GM12878 (cell line): ENCODE measurements around the gene DEXI. TPM values are rescaled to one million over a fixed set of nuclear protein-coding genes. Genes with fewer than 3 reads are reported as not detected.

ENCODE experiments used
- ATAC-seq: fragments of 200-7000 bp; cut with Tn5 transposase; 3 replicates; pipeline ENCODE4 v1.9.1; 2020; ENCODE audit warnings: mild to moderate bottlenecking, moderate library complexity
- BruUV-seq: library from RNA; stranded (reverse); fragments of 400-500 nt; replicated peaks from 2 replicates; lab custom pipeline; 2021; lab: Mats Ljungman, UMichigan
- CTCF ChIA-PET: fragments of 300-600 bp; sonication (Branson Sonifier 250); formaldehyde crosslinking; extraction: SDS; loops from one replicate; lab custom pipeline; 2021; ENCODE audit warnings: inconsistent platforms; lab: Yijun Ruan, JAX
- POLR2A ChIA-PET: fragments of 350-600 bp; formaldehyde crosslinking; extraction: SDS; loops from one replicate; lab custom pipeline; 2021; ENCODE audit warnings: inconsistent platforms; lab: Charles Lee
- RAD21 ChIA-PET: fragments of 300-600 bp; sonication (Branson Sonifier 250); formaldehyde crosslinking; loops from one replicate; lab custom pipeline; 2023; ENCODE audit warnings: antibody characterized with exemption; ENCODE audit not compliant: unreplicated experiment; lab: Charles Lee
- SMC1A ChIA-PET: fragments of 300-600 bp; sonication (Branson Sonifier 250); formaldehyde crosslinking; loops from one replicate; lab custom pipeline; 2023; ENCODE audit not compliant: unreplicated experiment, uncharacterized antibody; lab: Charles Lee
- DNase-seq: peaks from one replicate; pipeline ENCODE4 v3.0.0-alpha.2; 2011; ENCODE audit warnings: low read depth, low spot score
- FAIRE-seq: peaks from 3 replicates; lab custom pipeline; 2011; peaks lifted over from hg19 to GRCh38; lab: Jason Lieb, UNC
- H2AFZ ChIP-seq: 2 replicates; pipeline ENCODE4 v1.6.0; 2011; ENCODE audit warnings: low read depth, low read length, control low read depth; ENCODE audit not compliant: control insufficient read depth
- H3K27ac ChIP-seq: 2 replicates; pipeline ENCODE4 v1.5.1; 2011; ENCODE audit warnings: control low read depth; ENCODE audit not compliant: control insufficient read depth, insufficient read depth
- H3K27me3 ChIP-seq, 2 experiments: replicated peaks in 1 of 2; 2 replicates each; pipeline versions ENCODE4 v1.6.0 to v1.6.1; 2011; ENCODE audit warnings: low read length in 1 of 2; ENCODE audit not compliant: control insufficient read depth in 2 of 2, insufficient read depth in 2 of 2
- H3K36me3 ChIP-seq, 2 experiments: 2 replicates each; pipeline ENCODE4 v1.5.1; 2011; ENCODE audit warnings: low read length in 1 of 2; ENCODE audit not compliant: control insufficient read depth in 2 of 2, insufficient read depth in 2 of 2
- H3K4me1 ChIP-seq: 2 replicates; pipeline ENCODE4 v1.6.1; 2011; ENCODE audit warnings: mild to moderate bottlenecking, low read length, moderate library complexity, mixed read lengths; ENCODE audit not compliant: control insufficient read depth, insufficient read depth
- H3K4me2 ChIP-seq: 2 replicates; pipeline ENCODE4 v1.6.0; 2011; ENCODE audit warnings: control low read depth; ENCODE audit not compliant: control insufficient read depth, insufficient read depth
- H3K4me3 ChIP-seq: fragments of 200-600 bp; sonication (generic); 2 replicates; pipeline ENCODE4 v1.5.1; 2016
- H3K79me2 ChIP-seq: 2 replicates; pipeline ENCODE4 v1.6.0; 2011; ENCODE audit warnings: low read length; ENCODE audit not compliant: control insufficient read depth, insufficient read depth
- H3K9ac ChIP-seq: 2 replicates; pipeline ENCODE4 v1.8.0; 2011; ENCODE audit warnings: low read length, control low read depth, mixed read lengths; ENCODE audit not compliant: control insufficient read depth, insufficient read depth
- H3K9me3 ChIP-seq: replicated peaks from 3 replicates; pipeline ENCODE4 v1.5.1; 2011; ENCODE audit warnings: mild to moderate bottlenecking, low read length; ENCODE audit not compliant: control insufficient read depth, insufficient read depth
- H4K20me1 ChIP-seq: 2 replicates; pipeline ENCODE4 v1.6.0; 2011; ENCODE audit not compliant: control insufficient read depth, insufficient read depth
- CBFB ChIP-seq: IDR thresholded peaks from 2 replicates; pipeline ENCODE4 v1.6.1; 2016; ENCODE audit warnings: antibody characterized with exemption, low read depth
- FOXM1 ChIP-seq: IDR thresholded peaks from 2 replicates; pipeline ENCODE4 v1.6.1; 2012; ENCODE audit warnings: low read depth, mild to moderate bottlenecking, inconsistent platforms, low read length, moderate library complexity
- KLF5 ChIP-seq: fragments of 450-650 bp; IDR thresholded peaks from 2 replicates; pipeline ENCODE4 v1.6.1; 2014; ENCODE audit warnings: mild to moderate bottlenecking; ENCODE audit not compliant: partially characterized antibody
- POLR2AphosphoS2 ChIP-seq: IDR thresholded peaks from 2 replicates; pipeline ENCODE4 v1.6.1; 2011; ENCODE audit warnings: low read depth, mild to moderate bottlenecking, low read length, improper control_type of control experiment, moderate library complexity
- POU2F2 ChIP-seq: IDR thresholded peaks from 3 replicates; pipeline ENCODE4 v1.6.1; 2011; ENCODE audit warnings: low read depth, mild to moderate bottlenecking, low read length, borderline replicate concordance
- RAD21 ChIP-seq: IDR thresholded peaks from 2 replicates; pipeline ENCODE4 v1.6.1; 2011; ENCODE audit warnings: mild to moderate bottlenecking, low read depth, low read length, moderate library complexity; ENCODE audit not compliant: insufficient read depth
- WRNIP1 ChIP-seq: IDR thresholded peaks from 2 replicates; pipeline ENCODE4 v1.6.1; 2011; ENCODE audit warnings: low read depth, low read length, improper control_type of control experiment, borderline replicate concordance
- ZBED1 ChIP-seq: IDR thresholded peaks from 2 replicates; pipeline ENCODE4 v1.6.1; 2016; ENCODE audit warnings: borderline replicate concordance
- ZNF274 ChIP-seq: IDR thresholded peaks from one replicate; pipeline ENCODE4 v1.8.0; 2011; ENCODE audit not compliant: insufficient read length, insufficient read depth
- WGBS: methylation state at CpG from one replicate; pipeline ENCODE4 v1.1.6; 2016; ENCODE audit warnings: low lambda C conversion rate; ENCODE audit not compliant: insufficient replicate concordance, insufficient coverage; ENCODE audit errors: missing lambda C conversion rate; 5-methylcytosine and 5-hydroxymethylcytosine counted together
- in situ Hi-C: fragments of 300-500 bp; cut with MboI; formaldehyde crosslinking; loops from 9 replicates; pipeline ENCODE4 v1.14.3; 2018; ENCODE audit warnings: mixed read lengths
- intact Hi-C: fragments of 100-400 bp; cut with micrococcal nuclease; formaldehyde crosslinking; loops from one replicate; pipeline ENCODE4 v1.14.2; 2022; ENCODE audit not compliant: unreplicated experiment
- polyA plus RNA-seq, 11 experiments: library from polyadenylated mRNA; depleted of rRNA in 4 of 11; unstranded in 6 of 11; stranded (reverse) in 5 of 11; fragments of >200 nt; fragmentation: Nextera tagmentation in 4 of 11; fragmentation: Illumina TruSeq in 1 of 11; extraction: Ambion mirVana in 4 of 11; extraction: Trizol in 1 of 11; gene quantifications; 1 replicate in 1 of 11; 2 replicates in 10 of 11; pipeline versions ENCODE4 v1.2.1 to v1.2.3, GENCODE V29; 2011 to 2016; ENCODE audit warnings: inconsistent platforms in 2 of 11, missing spikeins in 2 of 11, low read depth in 1 of 11
- total RNA-seq, 4 experiments: library from RNA; depleted of rRNA in 3 of 4; stranded (reverse); fragments of >200 nt in 3 of 4; fragmentation: Illumina TruSeq in 1 of 4; extraction: Trizol in 1 of 4; gene quantifications; 2 replicates each; pipeline versions ENCODE4 v1.2.1 to v1.2.3, GENCODE V29; 2013 to 2021
- TF ChIP-seq, protein P1 (sequence below): fragments of 450-650 bp; IDR thresholded peaks from 2 replicates; pipeline ENCODE4 v1.6.1; 2017; ENCODE audit warnings: mild to moderate bottlenecking, low read depth, inconsistent platforms; ENCODE audit not compliant: poor library complexity, severe bottlenecking
- TF ChIP-seq, protein P2 (sequence below): IDR thresholded peaks from 2 replicates; pipeline ENCODE4 v1.6.1; 2011; ENCODE audit warnings: mild to moderate bottlenecking, low read depth, low read length, moderate library complexity; ENCODE audit not compliant: insufficient replicate concordance
- TF ChIP-seq, protein P3 (sequence below): IDR thresholded peaks from 2 replicates; pipeline ENCODE4 v1.6.1; 2012; ENCODE audit warnings: mild to moderate bottlenecking, low read depth, low read length
- TF ChIP-seq, protein P4 (sequence below), 3 experiments: IDR thresholded peaks in 2 of 3; conservative IDR thresholded peaks in 1 of 3; 2 replicates each; pipeline ENCODE4 v1.5.1; 2011; ENCODE audit warnings: low read depth in 3 of 3, low read length in 3 of 3, mild to moderate bottlenecking in 3 of 3, control low read depth in 2 of 3, moderate library complexity in 2 of 3, inconsistent platforms in 1 of 3, mixed read lengths in 1 of 3; ENCODE audit not compliant: control insufficient read depth in 2 of 3, insufficient read depth in 1 of 3; ENCODE audit errors: extremely low read depth in 1 of 3

The DEXI gene
- total and polyA plus RNA-seq, 10 of the 15 experiments (the other 5 are each of a cell fraction or from before 2014, with no cell fraction given), result 1.4 to 26.3 (median 18.4) TPM

DNA sequence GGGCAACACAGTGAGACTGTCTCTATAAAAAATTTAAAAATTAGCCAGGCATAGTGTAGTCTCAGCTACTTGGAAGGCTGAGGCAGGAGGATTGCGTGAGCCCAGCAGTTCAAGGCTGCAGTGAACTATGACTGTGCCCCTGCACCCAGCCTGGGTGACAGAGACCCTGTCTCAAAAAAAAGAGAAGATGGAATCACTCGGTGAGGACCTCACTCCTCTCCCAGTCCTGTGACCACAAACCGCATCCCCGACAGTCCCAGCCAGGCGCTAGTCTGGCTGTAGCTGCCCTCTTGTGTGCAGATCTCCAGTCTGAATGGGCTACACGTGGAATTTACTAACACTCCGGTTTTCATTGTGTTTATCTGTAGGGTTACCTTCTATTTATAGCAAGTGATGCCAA, 11.1 kb downstream of the DEXI start (continued):
- 0 out of 2 replicates have a peak, but pooled peaks have one; percentile 32 for TF ChIP-seq CBFB
- TF ChIP-seq ZNF274, result no peak
- TF ChIP-seq POU2F2, result peak; percentile 13; the same call in 1 of the 3 replicates
- TF ChIP-seq, protein P1, sequence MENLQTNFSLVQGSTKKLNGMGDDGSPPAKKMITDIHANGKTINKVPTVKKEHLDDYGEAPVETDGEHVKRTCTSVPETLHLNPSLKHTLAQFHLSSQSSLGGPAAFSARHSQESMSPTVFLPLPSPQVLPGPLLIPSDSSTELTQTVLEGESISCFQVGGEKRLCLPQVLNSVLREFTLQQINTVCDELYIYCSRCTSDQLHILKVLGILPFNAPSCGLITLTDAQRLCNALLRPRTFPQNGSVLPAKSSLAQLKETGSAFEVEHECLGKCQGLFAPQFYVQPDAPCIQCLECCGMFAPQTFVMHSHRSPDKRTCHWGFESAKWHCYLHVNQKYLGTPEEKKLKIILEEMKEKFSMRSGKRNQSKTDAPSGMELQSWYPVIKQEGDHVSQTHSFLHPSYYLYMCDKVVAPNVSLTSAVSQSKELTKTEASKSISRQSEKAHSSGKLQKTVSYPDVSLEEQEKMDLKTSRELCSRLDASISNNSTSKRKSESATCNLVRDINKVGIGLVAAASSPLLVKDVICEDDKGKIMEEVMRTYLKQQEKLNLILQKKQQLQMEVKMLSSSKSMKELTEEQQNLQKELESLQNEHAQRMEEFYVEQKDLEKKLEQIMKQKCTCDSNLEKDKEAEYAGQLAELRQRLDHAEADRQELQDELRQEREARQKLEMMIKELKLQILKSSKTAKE, result no peak
- no peak for TF ChIP-seq FOXM1
- TF ChIP-seq, protein P2, sequence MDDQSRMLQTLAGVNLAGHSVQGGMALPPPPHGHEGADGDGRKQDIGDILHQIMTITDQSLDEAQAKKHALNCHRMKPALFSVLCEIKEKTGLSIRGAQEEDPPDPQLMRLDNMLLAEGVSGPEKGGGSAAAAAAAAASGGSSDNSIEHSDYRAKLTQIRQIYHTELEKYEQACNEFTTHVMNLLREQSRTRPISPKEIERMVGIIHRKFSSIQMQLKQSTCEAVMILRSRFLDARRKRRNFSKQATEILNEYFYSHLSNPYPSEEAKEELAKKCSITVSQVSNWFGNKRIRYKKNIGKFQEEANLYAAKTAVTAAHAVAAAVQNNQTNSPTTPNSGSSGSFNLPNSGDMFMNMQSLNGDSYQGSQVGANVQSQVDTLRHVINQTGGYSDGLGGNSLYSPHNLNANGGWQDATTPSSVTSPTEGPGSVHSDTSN, result no peak

DNA sequence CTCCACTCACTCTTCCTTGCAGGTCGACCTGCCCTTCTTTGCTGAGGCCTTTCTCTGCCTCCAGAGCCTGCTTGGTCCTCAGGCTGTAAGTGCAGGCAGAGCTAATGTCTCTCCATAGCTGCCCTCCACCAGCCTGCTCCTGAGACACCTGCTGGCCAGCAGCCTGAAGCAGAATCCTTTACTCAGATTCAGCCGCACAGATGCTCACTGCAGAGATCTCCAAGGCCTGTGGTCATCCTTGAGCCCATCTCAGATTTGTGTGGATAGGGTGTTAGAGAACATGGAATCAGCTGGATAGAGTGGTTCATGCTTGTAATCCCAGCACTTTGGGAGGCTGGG, 11.5 kb downstream of the DEXI start:
- ChIA-PET SMC1A (interaction anchor here (1.2 kb wide), 2 partner anchors 9 to 39 kb away, joined by 3 read pairs; no protein-coding TSS in a partner anchor), CTCF (interaction anchor here (0.6 to 1.1 kb wide), 3 partner anchors 10 to 191 kb away, joined by 3 to 5 read pairs (median 3); no protein-coding TSS in a partner anchor), POLR2A (interaction anchor here (1.2 kb wide), 2 partner anchors 9 to 24 kb away, joined by 3 to 4 read pairs; no protein-coding TSS in a partner anchor), RAD21 (interaction anchor here (0.8 kb wide), 1 partner anchor 21 kb away, joined by 3 read pairs; no protein-coding TSS in a partner anchor)
- Histone ChIP-seq H3K27me3 (no peaks in the 10 kb centered on the region), H2AFZ (no peak overlapping the region), H3K9me3 (no peaks in the 10 kb centered on the region), H3K4me2 (no peak overlapping the region), H3K79me2 (peaks cover 6% of the 10 kb centered on the region), H3K36me3 (peaks cover 2% of the 10 kb centered on the region in 2 experiments; a peak in 3 of 4 replicates), H3K4me1 (peaks cover 3% of the 10 kb centered on the region), H4K20me1 (no peaks in the 10 kb centered on the region; the same call in 1 of the 2 replicates), H3K4me3 (no peak overlapping the region), H3K27ac (no peak overlapping the region), H3K9ac (no peak overlapping the region)
- ATAC-seq (peak; percentile 42), DNase-seq (no peak), FAIRE-seq (no peak)
- no TSS peak for BruUV-seq
- intact Hi-C loops, result no loop called here
- WGBS, result 50% methylated on average over 2 of the region's 2 CpGs
- in situ Hi-C loops, result no loop called here
- TF ChIP-seq KLF5 (no peak), ZNF274 (no peak), WRNIP1 (no peak), RAD21 (0 out of 2 replicates have a peak, but pooled peaks have one; percentile 20), ZBED1 (0 out of 2 replicates have a peak, but pooled peaks have one; percentile 20), POLR2AphosphoS2 (peak; percentile 24; the same call in 1 of the 2 replicates)
- TF ChIP-seq, protein P3, sequence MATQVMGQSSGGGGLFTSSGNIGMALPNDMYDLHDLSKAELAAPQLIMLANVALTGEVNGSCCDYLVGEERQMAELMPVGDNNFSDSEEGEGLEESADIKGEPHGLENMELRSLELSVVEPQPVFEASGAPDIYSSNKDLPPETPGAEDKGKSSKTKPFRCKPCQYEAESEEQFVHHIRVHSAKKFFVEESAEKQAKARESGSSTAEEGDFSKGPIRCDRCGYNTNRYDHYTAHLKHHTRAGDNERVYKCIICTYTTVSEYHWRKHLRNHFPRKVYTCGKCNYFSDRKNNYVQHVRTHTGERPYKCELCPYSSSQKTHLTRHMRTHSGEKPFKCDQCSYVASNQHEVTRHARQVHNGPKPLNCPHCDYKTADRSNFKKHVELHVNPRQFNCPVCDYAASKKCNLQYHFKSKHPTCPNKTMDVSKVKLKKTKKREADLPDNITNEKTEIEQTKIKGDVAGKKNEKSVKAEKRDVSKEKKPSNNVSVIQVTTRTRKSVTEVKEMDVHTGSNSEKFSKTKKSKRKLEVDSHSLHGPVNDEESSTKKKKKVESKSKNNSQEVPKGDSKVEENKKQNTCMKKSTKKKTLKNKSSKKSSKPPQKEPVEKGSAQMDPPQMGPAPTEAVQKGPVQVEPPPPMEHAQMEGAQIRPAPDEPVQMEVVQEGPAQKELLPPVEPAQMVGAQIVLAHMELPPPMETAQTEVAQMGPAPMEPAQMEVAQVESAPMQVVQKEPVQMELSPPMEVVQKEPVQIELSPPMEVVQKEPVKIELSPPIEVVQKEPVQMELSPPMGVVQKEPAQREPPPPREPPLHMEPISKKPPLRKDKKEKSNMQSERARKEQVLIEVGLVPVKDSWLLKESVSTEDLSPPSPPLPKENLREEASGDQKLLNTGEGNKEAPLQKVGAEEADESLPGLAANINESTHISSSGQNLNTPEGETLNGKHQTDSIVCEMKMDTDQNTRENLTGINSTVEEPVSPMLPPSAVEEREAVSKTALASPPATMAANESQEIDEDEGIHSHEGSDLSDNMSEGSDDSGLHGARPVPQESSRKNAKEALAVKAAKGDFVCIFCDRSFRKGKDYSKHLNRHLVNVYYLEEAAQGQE, result no peak
- TF ChIP-seq, protein P4, sequence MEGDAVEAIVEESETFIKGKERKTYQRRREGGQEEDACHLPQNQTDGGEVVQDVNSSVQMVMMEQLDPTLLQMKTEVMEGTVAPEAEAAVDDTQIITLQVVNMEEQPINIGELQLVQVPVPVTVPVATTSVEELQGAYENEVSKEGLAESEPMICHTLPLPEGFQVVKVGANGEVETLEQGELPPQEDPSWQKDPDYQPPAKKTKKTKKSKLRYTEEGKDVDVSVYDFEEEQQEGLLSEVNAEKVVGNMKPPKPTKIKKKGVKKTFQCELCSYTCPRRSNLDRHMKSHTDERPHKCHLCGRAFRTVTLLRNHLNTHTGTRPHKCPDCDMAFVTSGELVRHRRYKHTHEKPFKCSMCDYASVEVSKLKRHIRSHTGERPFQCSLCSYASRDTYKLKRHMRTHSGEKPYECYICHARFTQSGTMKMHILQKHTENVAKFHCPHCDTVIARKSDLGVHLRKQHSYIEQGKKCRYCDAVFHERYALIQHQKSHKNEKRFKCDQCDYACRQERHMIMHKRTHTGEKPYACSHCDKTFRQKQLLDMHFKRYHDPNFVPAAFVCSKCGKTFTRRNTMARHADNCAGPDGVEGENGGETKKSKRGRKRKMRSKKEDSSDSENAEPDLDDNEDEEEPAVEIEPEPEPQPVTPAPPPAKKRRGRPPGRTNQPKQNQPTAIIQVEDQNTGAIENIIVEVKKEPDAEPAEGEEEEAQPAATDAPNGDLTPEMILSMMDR (IDR thresholded peaks at IDR 0.05 in 2 of 3, conservative IDR thresholded peaks at IDR 0.05 in 1 of 3; ENCODE audit: control insufficient read depth in 2 of 3, extremely low read depth in 1 of 3, insufficient read depth in 1 of 3, low read depth in 3 of 3, low read length in 3 of 3), result peak; percentile 9 to 24 (median 20); a peak in 3 of 6 replicates
